Islet precursor cell (in vitro differentiated cells): ENCODE data around the gene ZNF654.
A peak's percentile ranks its signal among the peaks of the same experiment; 100 is the strongest.
"Not testable (repeated sequence)": the region's sequence is repeated elsewhere in the genome, so short reads cannot be mapped to it uniquely, and the experiment has no call there.

Experiments
- DNase-seq: peaks from one replicate; pipeline ENCODE4 v3.0.0-alpha.2; 2018

The ZNF654 gene

GRCh38 chr3:88075072-88075471 lies 16.0 kb downstream of the ZNF654 start:
- no peak for DNase-seq

GRCh38 chr3:88075497-88075896 lies 16.4 kb downstream of the ZNF654 start:
- DNase-seq: no peak

- no peak for DNase-seq
Measured at GRCh38 chr3:88076712-88077111, 17.7 kb downstream of the ZNF654 start.

- DNase-seq: no peak
Measured at GRCh38 chr3:88078932-88079331, 19.9 kb downstream of the ZNF654 start.

- no peak for DNase-seq
Measured at GRCh38 chr3:88082854-88083253, 23.8 kb downstream of the ZNF654 start.

- DNase-seq: no peak
Measured at GRCh38 chr3:88084097-88084501, 25.0 kb downstream of the ZNF654 start.

- no peak for DNase-seq
Measured at GRCh38 chr3:88090681-88091080, 31.6 kb downstream of the ZNF654 start.

GRCh38 chr3:88092270-88092669 lies 33.2 kb downstream of the ZNF654 start:
- no peak for DNase-seq

GRCh38 chr3:88093266-88093665 lies 34.2 kb downstream of the ZNF654 start:
- no peak for DNase-seq

GRCh38 chr3:88101142-88101541 lies 42.1 kb downstream of the ZNF654 start:
- DNase-seq: no peak

- no peak for DNase-seq
Measured at GRCh38 chr3:88105325-88105724, 46.3 kb downstream of the ZNF654 start.

GRCh38 chr3:88112289-88112688 lies 53.2 kb downstream of the ZNF654 start:
- DNase-seq: no peak

GRCh38 chr3:88113311-88114162 lies 54.5 kb downstream of the ZNF654 start:
- DNase-seq: peak; percentile 63

GRCh38 chr3:88114878-88115549 lies 56.0 kb downstream of the ZNF654 start:
- DNase-seq: no peak

- no peak for DNase-seq
Measured at GRCh38 chr3:88117683-88118082, 58.6 kb downstream of the ZNF654 start.

- not testable (repeated sequence) for DNase-seq
Measured at GRCh38 chr3:88118603-88119002, 59.5 kb downstream of the ZNF654 start.

GRCh38 chr3:88123526-88123925 lies 64.5 kb downstream of the ZNF654 start:
- no peak for DNase-seq

GRCh38 chr3:88131695-88132094 lies 72.6 kb downstream of the ZNF654 start:
- no peak for DNase-seq

GRCh38 chr3:88132894-88133293 lies 73.8 kb downstream of the ZNF654 start:
- no peak for DNase-seq

- no peak for DNase-seq
Measured at GRCh38 chr3:88133711-88134263, 74.7 kb downstream of the ZNF654 start.

GRCh38 chr3:88137836-88138235 lies 78.8 kb downstream of the ZNF654 start:
- no peak for DNase-seq

GRCh38 chr3:88141458-88142083 lies 82.5 kb downstream of the ZNF654 start:
- no peak for DNase-seq

- no peak for DNase-seq
Measured at GRCh38 chr3:88142094-88142624, 83.1 kb downstream of the ZNF654 start.
